ENCODE results near the gene FAM237A. TPM values are rescaled to one million over a fixed set of nuclear protein-coding genes. Genes with fewer than 3 reads are reported as not detected.

The FAM237A gene
- polyA plus RNA-seq, 1 of the 3 experiments (the other 2 are of a cell fraction): not detected

DNA sequence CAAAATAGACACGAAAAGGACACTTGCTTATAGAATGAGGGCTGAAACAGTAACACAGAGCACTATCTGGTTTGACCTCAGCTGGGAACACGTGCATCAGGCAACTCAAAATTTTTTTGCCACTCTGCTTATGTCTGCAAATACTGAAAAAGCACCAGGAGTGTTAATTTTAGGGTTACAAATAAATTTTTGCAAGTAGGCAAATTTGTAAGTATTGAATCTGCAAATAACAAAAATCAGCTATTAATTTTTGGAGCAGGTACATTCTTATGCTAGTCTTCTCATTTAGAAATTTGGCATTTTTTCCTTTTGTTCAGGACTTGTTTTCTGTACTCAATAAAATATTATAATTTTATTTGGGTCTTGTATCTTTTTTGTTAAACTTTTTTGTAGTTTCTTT, 46.2 kb downstream of the FAM237A start:
- Histone ChIP-seq H3F3A (replicated peaks; ENCODE audit: insufficient read depth) (no peaks in the 10 kb centered on the region), H3K27ac (ENCODE audit: low read depth in 2 of 2, low read length in 1 of 2) (no peak overlapping the region), H3K27me3 (ENCODE audit: insufficient read depth) (no peaks in the 10 kb centered on the region; the same call in 1 of the 2 replicates), H3K4me2 (no peak overlapping the region), H3K9ac (no peak overlapping the region), H3K4me1 (ENCODE audit: control insufficient read depth in 1 of 2, insufficient read depth in 2 of 2, low read depth in 1 of 2, low read length in 1 of 2) (no peaks in the 10 kb centered on the region), H4K20me1 (ENCODE audit: insufficient read depth) (no peaks in the 10 kb centered on the region), H3K36me3 (replicated peaks in 1 of 2; ENCODE audit: control insufficient read depth in 1 of 2, insufficient read depth in 2 of 2, low read length in 1 of 2) (no peaks in the 10 kb centered on the region), H3K9me2 (no peaks in the 10 kb centered on the region), H3K4me3 (ENCODE audit: low read depth in 2 of 2, low read length in 1 of 2) (no peak overlapping the region), H3K9me3 (no peaks in the 10 kb centered on the region), H3K79me2 (ENCODE audit: insufficient read depth) (no peaks in the 10 kb centered on the region), H2AFZ (ENCODE audit: low read depth) (no peak overlapping the region)
- DNase-seq: no peak
- POLR2A ChIA-PET: no interaction called here
- WGBS (ENCODE audit: low lambda C conversion rate): 13% methylated on average over 2 of the region's 2 CpGs
- CTCF ChIA-PET: interaction anchor here (1.4 kb wide), 1 partner anchor 785 kb away, joined by 5 read pairs; no protein-coding TSS in a partner anchor
- TF ChIP-seq RCOR1 (IDR thresholded peaks at IDR 0.05; ENCODE audit: low read length) (no peak), MEF2A (IDR thresholded peaks at IDR 0.05; ENCODE audit: borderline replicate concordance, low read depth) (no peak), GATA2 (CRISPR knock-in tag; IDR thresholded peaks at IDR 0.05) (no peak), FOSL2 (IDR thresholded peaks at IDR 0.05; ENCODE audit: borderline replicate concordance, low read depth) (no peak), RFX5 (IDR thresholded peaks at IDR 0.05; ENCODE audit: low read length) (no peak), RXRA (IDR thresholded peaks at IDR 0.05; ENCODE audit: borderline replicate concordance, low read depth) (no peak), NFIC (IDR thresholded peaks at IDR 0.05; ENCODE audit: borderline replicate concordance) (no peak), JUND (IDR thresholded peaks at IDR 0.05) (no peak), REST (IDR thresholded peaks at IDR 0.05; ENCODE audit: low read depth, low read length) (no peak)

- CTCF ChIA-PET: interaction anchor here (1.2 to 1.6 kb wide), 3 partner anchors 92 to 784 kb away, joined by 3 to 7 read pairs (median 5); no protein-coding TSS in a partner anchor
- Histone ChIP-seq H3K36me3 (replicated peaks in 1 of 2; ENCODE audit: control insufficient read depth in 1 of 2, insufficient read depth in 2 of 2, low read length in 1 of 2) (no peaks in the 10 kb centered on the region), H3K27ac (ENCODE audit: low read depth in 2 of 2, low read length in 1 of 2) (no peak overlapping the region), H3K9me3 (no peaks in the 10 kb centered on the region), H3K4me2 (no peak overlapping the region), H4K20me1 (ENCODE audit: insufficient read depth) (no peaks in the 10 kb centered on the region), H3K27me3 (ENCODE audit: insufficient read depth) (no peaks in the 10 kb centered on the region; the same call in 1 of the 2 replicates), H3K9me2 (no peaks in the 10 kb centered on the region), H3K4me1 (ENCODE audit: control insufficient read depth in 1 of 2, insufficient read depth in 2 of 2, low read depth in 1 of 2, low read length in 1 of 2) (no peaks in the 10 kb centered on the region), H3F3A (replicated peaks; ENCODE audit: insufficient read depth) (no peaks in the 10 kb centered on the region), H3K4me3 (ENCODE audit: low read depth in 2 of 2, low read length in 1 of 2) (no peak overlapping the region), H2AFZ (ENCODE audit: low read depth) (no peak overlapping the region), H3K9ac (no peak overlapping the region), H3K79me2 (ENCODE audit: insufficient read depth) (no peaks in the 10 kb centered on the region)
- no peak for DNase-seq
- WGBS (ENCODE audit: low lambda C conversion rate): 34% methylated on average over 1 of the region's 1 CpG
- TF ChIP-seq CTCF (IDR thresholded peaks at IDR 0.05): no peak
- TF ChIP-seq, protein P1, sequence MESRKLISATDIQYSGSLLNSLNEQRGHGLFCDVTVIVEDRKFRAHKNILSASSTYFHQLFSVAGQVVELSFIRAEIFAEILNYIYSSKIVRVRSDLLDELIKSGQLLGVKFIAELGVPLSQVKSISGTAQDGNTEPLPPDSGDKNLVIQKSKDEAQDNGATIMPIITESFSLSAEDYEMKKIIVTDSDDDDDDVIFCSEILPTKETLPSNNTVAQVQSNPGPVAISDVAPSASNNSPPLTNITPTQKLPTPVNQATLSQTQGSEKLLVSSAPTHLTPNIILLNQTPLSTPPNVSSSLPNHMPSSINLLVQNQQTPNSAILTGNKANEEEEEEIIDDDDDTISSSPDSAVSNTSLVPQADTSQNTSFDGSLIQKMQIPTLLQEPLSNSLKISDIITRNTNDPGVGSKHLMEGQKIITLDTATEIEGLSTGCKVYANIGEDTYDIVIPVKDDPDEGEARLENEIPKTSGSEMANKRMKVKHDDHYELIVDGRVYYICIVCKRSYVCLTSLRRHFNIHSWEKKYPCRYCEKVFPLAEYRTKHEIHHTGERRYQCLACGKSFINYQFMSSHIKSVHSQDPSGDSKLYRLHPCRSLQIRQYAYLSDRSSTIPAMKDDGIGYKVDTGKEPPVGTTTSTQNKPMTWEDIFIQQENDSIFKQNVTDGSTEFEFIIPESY (IDR thresholded peaks at IDR 0.05; ENCODE audit: borderline replicate concordance, low read depth): no peak
- TF ChIP-seq NFIC (IDR thresholded peaks at IDR 0.05; ENCODE audit: borderline replicate concordance): no peak
- no peak for TF ChIP-seq USF2 (IDR thresholded peaks at IDR 0.05; ENCODE audit: borderline replicate concordance, low read depth, low read length)
- TF ChIP-seq SIN3A (IDR thresholded peaks at IDR 0.05; ENCODE audit: borderline replicate concordance, low read depth, low read length): no peak
- TF ChIP-seq TCF12 (IDR thresholded peaks at IDR 0.05): no peak
- TF ChIP-seq RFX5 (IDR thresholded peaks at IDR 0.05; ENCODE audit: low read length): no peak
- no peak for TF ChIP-seq PBX3 (IDR thresholded peaks at IDR 0.05)
- POLR2A ChIA-PET: no interaction called here
These were observed 46.7 kb downstream of the FAM237A start for GRCh38 chr2:206688990-206689389.

Data from SK-N-SH (cell line).